Brain microvascular endothelial cell (primary cell): Measurements from ENCODE around the gene PDE1C.

Experiments used
- DNase-seq: peaks from one replicate; pipeline ENCODE4 v3.0.0-alpha.2; 2020
- H3K27ac ChIP-seq: fragments of 250-450 bp; sonication (Bioruptor Pico); 2 replicates; pipeline ENCODE4 v1.5.1; 2020; ENCODE audit warnings: mild to moderate bottlenecking, moderate library complexity
- H3K27me3 ChIP-seq: fragments of 250-450 bp; sonication (Bioruptor Pico); replicated peaks from 2 replicates; pipeline ENCODE4 v1.5.1; 2020; ENCODE audit warnings: mild to moderate bottlenecking
- H3K36me3 ChIP-seq: fragments of 250-450 bp; sonication (Bioruptor Pico); replicated peaks from 2 replicates; pipeline ENCODE4 v1.5.1; 2020; ENCODE audit warnings: mild to moderate bottlenecking
- H3K4me3 ChIP-seq: 2 replicates; pipeline ENCODE4 v1.5.1; 2011; ENCODE audit warnings: low read depth, mild to moderate bottlenecking, control low read depth, low read length, moderate library complexity
- in situ Hi-C: cut with HindIII; loops from 2 replicates; pipeline ENCODE4 v1.10.0; 2017; ENCODE audit warnings: low sequenced_read_pairs, low pct_ligation_motif_present
- TF ChIP-seq, protein P1 (sequence below): IDR thresholded peaks from 2 replicates; pipeline ENCODE4 v1.5.1; 2011; ENCODE audit warnings: low read depth, mild to moderate bottlenecking, moderate library complexity, low read length, control low read depth, inconsistent platforms; ENCODE audit errors: missing control alignments

The PDE1C gene

DNA sequence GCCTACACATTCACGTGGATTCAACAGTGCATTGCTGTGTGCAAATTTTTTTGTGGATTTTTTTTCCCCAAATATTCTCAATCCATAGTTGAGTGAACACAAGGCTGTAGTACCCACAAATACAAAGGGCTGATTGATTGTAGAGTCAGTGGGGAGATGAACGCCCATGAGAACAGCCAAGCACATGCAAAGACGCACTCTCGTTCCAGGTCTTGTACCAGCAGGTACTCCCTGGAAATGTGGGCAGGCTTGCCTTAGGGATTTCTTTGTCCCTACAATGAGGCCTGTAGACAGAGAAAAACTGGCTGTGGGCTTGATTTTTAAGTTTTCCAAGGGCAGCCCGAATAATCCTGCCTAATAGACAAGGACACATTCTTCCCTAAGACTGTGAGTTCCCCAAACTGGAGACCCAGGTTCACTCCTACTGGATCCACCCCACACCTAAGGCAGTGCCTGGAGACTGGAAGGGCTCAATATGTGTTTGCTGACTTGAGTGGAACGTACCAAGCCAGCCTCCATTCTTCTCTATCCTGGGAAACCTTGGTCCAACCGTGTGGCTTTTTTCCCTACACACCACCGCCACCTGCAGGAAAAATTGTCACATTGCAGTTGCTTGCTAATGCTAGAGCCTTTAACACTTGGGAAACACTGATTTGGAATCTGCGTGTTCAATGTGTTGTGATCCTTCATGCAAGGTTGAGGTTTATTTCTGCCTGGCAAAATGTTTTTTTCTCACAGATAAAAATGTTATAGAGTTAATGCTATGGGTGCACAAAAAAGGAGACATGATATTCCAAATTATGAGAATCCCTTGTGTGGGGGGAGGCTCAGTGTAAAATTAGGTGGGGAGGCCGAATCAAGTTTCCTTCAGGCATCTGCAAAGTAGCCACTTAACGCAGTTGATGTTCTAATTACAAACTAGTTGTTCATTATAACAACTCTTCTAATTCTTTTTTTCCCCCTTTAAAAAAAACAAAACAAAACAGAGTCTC lies 333.9 kb downstream of the PDE1C start:
- in situ Hi-C loops, result no loop called here
- no peak overlapping the region for H3K4me3 ChIP-seq
- H3K36me3 ChIP-seq, result no peaks in the 10 kb centered on the region
- DNase-seq, result peak; percentile 48
- TF ChIP-seq, protein P1, sequence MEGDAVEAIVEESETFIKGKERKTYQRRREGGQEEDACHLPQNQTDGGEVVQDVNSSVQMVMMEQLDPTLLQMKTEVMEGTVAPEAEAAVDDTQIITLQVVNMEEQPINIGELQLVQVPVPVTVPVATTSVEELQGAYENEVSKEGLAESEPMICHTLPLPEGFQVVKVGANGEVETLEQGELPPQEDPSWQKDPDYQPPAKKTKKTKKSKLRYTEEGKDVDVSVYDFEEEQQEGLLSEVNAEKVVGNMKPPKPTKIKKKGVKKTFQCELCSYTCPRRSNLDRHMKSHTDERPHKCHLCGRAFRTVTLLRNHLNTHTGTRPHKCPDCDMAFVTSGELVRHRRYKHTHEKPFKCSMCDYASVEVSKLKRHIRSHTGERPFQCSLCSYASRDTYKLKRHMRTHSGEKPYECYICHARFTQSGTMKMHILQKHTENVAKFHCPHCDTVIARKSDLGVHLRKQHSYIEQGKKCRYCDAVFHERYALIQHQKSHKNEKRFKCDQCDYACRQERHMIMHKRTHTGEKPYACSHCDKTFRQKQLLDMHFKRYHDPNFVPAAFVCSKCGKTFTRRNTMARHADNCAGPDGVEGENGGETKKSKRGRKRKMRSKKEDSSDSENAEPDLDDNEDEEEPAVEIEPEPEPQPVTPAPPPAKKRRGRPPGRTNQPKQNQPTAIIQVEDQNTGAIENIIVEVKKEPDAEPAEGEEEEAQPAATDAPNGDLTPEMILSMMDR, result peak; percentile 91
- H3K27me3 ChIP-seq, result no peaks in the 10 kb centered on the region
- no peak overlapping the region for H3K27ac ChIP-seq

DNA sequence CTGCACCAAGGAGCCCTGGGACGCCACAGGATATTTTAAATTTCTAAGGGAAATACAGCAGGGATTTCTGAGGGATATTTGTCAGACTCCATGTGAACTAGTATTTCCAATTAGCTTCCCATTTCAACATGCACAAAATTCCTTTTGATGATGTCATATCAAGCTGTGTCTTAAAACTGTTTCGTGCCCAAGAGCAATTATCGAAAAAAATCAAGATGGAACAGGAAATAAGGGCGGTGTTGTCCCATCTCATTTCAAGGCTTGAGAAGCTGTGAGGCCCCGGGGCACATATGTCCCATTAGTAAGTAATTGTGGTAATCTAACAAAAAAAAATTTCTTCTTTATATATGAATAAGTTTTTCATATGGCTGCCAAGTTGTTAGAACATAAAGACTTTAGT lies 335.8 kb downstream of the PDE1C start:
- no peak for DNase-seq
- TF ChIP-seq, protein P1, result no peak
- H3K27me3 ChIP-seq, result no peaks in the 10 kb centered on the region
- in situ Hi-C loops, result no loop called here
- H3K36me3 ChIP-seq, result no peaks in the 10 kb centered on the region
- no peak overlapping the region for H3K27ac ChIP-seq
- no peak overlapping the region for H3K4me3 ChIP-seq

DNA sequence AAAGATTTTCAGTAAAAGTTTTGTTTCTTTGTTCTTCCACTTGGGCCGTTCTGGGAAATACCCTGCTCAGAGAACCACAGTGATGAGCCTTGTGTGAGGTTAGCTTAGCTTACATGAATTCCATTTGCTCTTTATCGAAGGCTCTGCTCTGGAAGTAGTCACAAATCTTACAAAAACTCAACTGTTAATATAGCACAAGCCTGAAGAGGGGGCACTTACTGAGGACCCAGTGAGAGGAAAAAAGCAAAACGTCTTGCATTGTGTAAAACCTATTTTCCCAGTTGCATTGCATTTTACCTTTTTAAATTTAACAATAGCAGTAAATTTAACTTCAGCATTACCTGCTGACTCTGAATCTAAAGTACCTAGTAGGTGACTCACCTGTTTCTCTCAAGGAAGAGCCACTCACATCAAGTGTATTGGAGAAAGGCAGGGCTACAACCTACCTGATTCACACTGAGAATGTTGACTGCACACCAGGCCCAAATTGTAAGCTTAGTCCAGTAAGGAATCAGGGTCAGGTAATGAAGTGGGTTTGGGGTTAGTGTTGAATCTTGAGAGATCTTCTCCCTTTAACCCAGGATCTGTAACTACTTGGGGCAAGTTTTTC lies 340.9 kb downstream of the PDE1C start:
- no peak overlapping the region for H3K27ac ChIP-seq
- DNase-seq, result no peak
- H3K36me3 ChIP-seq, result no peaks in the 10 kb centered on the region
- in situ Hi-C loops, result no loop called here
- no peaks in the 10 kb centered on the region for H3K27me3 ChIP-seq
- TF ChIP-seq, protein P1, result peak; percentile 36
- no peak overlapping the region for H3K4me3 ChIP-seq

DNA sequence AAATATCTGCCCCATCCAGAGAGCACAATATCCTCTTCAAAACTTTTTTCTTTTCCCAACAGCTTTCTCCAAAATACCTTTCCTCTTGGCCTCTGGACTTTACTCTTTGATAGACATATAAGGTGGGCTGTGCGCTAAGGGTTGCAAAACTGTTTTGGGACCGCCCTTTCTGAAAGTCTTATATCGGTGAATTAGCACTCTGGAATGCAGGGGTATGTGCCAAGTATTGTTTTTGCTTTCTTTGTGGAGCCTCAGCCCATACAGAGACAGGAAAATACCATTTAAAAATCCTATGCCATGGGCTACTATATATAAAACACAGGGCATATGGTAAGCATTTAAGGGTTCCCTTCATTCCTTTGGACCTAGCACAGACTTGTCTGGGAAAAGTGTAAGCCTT lies 345.5 kb downstream of the PDE1C start:
- in situ Hi-C loops, result no loop called here

DNA sequence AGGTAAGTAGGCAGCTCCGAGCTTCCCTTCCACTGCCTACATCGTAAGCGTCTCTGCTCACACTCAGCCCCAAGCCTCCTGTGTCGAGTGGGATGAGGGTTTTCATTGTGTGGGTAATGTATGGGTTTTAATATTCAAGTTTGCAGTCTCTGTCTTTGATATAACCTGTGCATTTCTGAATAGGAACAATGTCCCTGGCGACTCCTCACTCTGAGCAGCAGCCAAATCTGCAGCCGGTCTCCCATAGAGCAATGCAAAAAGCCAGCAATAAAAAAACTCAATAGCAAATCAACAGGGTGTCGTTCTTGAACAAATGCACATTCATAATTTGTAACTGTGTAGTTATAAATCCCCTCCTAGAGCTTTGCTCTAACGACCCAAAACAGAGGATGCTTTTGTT lies 349.8 kb downstream of the PDE1C start:
- DNase-seq, result no peak
- no peaks in the 10 kb centered on the region for H3K36me3 ChIP-seq
- no peak overlapping the region for H3K4me3 ChIP-seq
- TF ChIP-seq, protein P1, result no peak
- H3K27ac ChIP-seq, result no peak overlapping the region
- in situ Hi-C loops, result no loop called here
- no peaks in the 10 kb centered on the region for H3K27me3 ChIP-seq

More for the DNA sequence above, 345.5 kb downstream of the PDE1C start:
- Histone ChIP-seq H3K27ac (no peak overlapping the region), H3K4me3 (no peak overlapping the region), H3K27me3 (no peaks in the 10 kb centered on the region), H3K36me3 (no peaks in the 10 kb centered on the region)
- TF ChIP-seq, protein P1, result no peak
- no peak for DNase-seq
